Measurements from ENCODE around the gene GPATCH4.
"Not testable (repeated sequence)": the region's sequence is repeated elsewhere in the genome, so short reads cannot be mapped to it uniquely, and the experiment has no call there.

The GPATCH4 gene

DNA sequence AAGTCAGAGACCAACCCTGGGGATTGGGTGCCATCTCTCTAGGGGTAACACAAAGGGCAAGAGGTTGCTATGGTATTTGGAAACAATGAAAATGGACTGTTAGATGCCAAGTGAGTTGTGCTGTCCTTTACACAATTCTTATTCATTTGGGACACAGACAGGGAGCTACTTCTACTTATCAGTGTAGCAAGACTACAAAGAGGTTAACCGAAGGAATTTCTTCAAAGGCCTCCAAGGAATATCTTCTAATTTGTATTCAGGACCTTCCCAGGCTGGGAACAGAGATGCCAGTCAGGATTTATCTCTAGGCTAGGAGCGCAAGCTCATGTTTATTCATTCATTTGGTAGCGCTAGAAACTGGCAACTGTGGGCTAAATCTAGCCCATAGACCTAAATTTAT is 7.1 kb downstream of the GPATCH4 start:
- no peak for DNase-seq

DNA sequence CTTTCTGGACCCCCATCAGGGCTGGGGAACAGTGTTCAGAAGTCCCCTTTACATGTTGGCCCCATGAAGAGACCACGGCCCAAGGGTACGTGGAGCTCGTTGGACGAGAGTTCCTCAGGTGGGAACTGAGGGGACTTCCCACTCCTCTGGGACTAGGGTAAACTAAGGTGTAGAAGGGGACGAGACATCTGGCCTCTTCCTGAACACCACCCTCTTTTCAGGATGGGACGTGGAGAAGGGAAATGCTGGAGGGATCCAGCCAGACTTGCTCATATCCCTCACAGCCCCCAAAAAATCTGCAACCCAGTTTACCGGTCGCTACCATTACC is 7.7 kb downstream of the GPATCH4 start:
- DNase-seq = no peak

DNA sequence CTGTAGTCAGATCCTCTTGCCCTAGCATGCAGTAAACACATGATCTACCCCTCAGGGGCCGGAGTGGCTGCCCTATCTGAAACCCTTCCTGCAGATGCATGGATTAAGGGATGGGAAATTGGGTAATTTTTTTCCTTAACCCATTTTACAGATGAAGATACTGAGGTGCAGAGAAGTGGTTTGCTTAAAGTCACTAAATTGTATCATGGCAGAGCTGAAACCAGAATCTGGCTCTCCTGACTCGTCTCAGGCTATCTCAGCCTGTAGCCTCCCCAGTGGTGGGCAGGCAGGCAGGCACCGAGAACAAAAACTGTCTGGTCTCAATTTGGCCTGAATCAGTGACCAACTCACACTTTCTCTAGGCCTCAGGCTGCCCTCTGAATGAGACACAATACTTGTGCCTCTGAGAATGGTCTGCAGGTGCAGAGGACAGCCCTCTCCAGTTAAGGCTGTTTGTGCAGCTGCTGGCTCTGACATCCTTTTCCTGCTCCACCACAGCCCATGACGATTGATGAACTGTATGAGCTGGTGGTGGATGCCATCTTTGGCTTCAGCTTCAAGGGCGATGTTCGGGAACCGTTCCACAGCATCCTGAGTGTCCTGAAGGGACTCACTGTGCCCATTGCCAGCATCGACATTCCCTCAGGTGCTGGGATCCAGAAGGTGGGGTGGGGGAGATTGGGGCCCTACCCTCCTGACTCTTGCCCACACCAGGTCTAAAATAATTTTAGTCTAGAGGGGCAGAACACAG is 8.2 kb downstream of the GPATCH4 start:
- no peak for DNase-seq

DNA sequence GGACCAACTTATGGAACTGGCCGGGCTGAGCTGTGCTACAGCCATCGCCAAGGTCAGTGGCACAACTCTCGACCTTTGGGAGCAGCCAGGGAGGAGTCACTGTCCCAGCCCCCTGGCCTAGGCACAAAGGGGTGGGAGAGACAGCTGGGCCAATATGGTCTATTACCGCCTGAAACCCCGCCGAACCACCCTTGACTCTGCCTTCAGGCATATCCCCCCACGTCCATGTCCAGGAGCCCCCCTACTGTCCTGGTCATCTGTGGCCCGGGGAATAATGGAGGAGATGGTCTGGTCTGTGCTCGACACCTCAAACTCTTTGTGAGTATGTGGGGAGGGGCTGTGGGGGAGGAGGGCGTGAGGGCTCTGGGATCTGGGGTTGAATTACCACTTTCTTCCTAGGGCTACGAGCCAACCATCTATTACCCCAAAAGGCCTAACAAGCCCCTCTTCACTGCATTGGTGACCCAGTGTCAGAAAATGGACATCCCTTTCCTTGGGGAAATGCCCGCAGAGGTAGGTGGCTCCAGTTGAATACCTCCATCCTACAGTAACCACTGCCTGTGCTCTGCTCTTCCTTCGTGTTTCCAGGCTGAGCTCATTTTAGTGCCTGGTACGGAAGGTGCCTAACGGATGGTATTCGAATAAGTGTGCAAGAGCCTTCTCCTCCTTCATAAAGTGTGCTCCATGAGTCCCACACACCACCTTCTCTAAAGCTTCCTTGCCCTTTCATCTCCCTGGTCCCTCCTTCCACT is 8.9 kb downstream of the GPATCH4 start:
- DNase-seq = no peak

DNA sequence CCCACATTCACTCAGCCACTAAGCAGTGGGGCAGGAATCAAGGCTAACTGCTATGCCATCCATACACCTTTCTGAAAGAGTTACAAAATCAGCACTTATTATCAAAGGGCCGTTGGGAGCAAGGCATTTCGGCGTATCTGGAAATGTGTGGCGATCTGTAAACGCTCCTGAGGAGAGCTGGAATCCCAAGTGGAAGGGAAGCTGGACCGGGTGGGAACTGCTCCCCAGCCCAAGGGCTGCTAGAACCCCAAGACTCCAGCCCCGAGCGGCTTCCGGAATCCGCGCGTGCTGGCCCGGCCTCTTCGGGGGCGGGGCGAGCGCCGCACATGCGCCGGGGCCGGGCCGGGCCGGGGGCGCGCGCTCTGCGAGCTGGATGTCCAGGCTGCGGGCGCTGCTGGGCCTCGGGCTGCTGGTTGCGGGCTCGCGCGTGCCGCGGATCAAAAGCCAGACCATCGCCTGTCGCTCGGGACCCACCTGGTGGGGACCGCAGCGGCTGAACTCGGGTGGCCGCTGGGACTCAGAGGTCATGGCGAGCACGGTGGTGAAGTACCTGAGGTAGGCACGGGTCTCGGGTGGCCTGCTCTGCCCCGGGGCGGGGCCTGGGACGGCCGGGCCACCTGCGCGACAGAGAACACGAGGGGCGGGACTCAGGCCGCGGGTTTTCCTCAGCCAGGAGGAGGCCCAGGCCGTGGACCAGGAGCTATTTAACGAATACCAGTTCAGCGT is 9.7 kb downstream of the GPATCH4 start, which contains the start of gene NAXE:
Gene NAXE (plus strand): TSS at position 345 of the 726 bp plus-strand sequence. CDS start 29 bp downstream, at position 374.
- no peak for DNase-seq

DNA sequence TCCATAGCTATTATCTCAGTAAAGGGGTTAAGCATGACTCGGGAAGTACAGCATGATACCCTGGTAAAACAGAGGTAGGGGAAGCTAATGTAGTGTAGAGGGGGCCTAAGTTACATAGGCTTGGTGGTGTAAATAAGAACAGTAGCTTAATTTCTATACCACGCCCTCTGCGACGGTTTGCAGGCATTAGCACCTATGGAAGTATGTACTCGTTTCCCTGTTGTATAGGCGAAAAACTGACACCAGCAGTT is 10.2 kb downstream of the GPATCH4 start:
- no peak for DNase-seq

DNA sequence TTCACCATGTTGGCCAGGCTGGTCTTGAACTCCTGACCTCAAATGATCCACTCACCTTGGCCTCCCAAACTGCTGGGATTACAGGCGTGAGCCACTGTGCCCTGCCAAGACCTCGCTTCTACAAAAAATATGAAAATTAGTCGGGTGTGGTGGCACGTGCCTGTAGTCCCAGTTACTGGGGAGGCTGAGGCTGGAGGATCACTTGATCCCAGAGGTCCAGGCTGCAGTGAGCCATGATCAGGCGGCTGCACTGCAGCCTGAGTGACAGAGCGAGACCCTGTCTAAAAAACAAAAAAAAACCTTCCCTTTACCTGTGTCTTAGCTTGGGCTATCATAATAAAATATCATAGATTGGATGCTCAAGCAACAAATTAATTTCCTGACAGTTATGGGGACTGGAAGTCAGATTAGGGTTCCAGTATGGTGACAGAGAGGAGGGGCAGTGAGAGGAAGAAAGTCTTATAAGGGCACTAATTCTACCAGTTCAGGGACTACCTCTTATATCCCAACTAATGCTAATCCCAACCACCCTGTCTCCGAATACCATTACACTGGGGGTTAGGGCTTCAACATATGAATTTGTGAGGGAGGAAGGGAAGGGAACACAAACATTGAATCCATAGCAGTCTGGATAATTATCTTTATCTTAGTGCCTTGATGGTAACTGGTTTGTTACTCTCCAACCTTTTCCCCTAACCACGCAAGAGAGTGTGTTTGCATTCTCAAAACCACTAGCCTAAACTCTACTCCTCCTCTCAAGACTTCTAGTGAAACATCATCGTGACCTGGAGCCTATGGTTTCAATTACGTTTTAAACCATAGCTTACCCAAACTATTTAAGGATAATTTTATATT is 10.7 kb downstream of the GPATCH4 start:
- DNase-seq = no peak

DNA sequence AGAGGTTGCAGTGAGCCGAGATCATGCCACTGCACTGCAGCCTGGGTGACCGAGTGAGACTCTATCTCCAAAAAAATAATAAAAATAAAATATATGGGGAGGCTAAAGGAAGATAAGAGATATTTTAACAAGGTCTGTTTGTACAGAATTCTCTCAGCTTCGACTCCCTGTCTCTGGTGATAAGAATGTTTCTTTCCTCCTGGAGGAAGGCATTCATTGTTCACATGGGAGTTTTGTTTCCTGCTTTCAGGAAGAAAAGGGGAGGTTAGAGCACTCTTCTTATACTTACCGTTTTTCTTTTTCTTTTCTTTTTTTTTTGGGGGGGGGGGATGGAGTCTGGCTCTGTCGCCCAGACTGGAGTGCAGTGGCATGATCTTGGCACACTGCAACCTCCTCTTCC is 11.7 kb downstream of the GPATCH4 start:
- DNase-seq = no peak

DNA sequence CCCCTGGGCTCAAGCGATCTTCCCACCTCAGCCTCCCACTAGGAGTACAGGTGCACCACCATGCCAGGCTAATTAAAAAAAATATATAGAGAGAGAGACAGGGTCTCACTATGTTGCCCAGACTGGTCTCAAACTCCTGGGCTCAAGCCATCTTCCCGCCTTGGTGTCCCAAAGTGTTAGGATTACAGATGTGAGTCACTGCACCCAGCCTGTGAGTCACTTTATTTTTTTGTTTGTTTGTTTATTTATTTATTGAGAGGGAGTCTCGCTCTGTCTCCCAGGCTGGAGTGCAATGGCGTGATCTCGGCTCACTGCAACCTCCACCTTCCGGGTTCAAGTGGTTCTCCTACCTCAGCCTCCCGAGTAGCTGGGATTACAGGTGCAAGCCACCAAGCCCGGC is 13.4 kb downstream of the GPATCH4 start:
- not testable (repeated sequence) for DNase-seq

DNA sequence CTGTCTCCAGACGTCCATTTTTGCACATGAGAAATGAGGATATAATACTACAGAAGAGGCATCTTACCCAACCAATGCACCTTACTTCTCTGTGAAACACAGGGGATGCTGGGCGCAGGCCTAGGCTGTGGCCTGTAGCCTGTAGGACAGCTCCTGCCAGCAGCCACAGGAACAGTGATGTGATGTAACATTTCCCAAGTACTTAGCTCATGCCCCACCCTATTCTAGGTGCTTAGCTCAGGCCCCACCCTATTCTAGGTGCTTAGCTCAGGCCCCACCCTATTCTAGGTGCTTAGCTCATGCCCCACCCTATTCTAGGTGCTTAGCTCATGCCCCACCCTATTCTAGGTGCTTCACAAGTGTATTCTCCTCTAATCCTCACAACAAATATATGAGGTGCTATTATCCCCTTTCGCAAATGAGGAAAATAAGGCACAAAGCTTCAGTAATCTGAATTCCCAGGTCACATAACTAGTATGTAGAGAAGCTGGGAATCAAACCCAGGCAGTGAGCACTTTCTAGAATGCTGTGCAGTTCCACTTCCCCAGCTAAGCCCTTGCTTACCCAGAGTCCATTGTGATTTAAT is 14.3 kb downstream of the GPATCH4 start:
- no peak for DNase-seq

DNA sequence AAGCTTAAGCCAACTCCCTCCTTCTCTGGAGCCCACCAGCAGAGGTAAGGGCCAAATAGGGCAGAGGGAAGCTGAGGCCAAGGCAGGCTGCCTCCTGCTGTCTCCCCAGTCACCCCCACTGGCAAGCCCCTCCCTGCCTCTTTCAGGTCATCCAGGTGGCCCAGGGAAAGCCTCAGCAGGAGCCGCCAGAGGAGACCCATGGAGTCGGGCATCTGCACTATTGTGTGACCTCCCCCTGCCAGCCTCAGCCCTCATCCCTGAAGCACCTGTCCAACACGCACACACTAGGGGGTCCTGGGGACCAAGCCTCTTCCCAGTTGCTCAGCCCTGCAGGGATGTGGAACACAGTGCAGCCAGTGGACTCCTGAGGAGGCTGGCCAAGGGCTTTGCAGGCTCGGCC is 15.0 kb downstream of the GPATCH4 start:
- DNase-seq = no peak

DNA sequence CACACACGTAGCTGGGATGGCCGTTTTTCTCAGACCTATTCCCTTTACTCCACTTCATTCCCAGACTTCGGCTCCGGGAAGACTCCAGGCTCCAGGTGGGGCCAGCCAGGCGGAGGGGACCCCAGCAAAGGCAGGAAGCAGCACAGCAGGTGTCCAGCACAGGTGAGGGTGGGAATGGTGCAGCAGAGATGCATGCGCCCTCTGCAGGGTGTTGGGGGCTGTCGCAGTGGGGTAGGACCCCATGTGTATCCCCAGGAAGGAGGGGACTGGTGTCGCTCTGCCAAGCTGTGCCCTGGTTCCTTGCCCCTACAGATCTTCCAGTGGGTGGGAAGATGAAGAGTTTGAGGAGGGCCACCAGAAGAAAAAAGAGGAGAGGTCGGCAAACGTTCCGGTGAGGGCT is 16.5 kb downstream of the GPATCH4 start:
- no peak for DNase-seq

DNA sequence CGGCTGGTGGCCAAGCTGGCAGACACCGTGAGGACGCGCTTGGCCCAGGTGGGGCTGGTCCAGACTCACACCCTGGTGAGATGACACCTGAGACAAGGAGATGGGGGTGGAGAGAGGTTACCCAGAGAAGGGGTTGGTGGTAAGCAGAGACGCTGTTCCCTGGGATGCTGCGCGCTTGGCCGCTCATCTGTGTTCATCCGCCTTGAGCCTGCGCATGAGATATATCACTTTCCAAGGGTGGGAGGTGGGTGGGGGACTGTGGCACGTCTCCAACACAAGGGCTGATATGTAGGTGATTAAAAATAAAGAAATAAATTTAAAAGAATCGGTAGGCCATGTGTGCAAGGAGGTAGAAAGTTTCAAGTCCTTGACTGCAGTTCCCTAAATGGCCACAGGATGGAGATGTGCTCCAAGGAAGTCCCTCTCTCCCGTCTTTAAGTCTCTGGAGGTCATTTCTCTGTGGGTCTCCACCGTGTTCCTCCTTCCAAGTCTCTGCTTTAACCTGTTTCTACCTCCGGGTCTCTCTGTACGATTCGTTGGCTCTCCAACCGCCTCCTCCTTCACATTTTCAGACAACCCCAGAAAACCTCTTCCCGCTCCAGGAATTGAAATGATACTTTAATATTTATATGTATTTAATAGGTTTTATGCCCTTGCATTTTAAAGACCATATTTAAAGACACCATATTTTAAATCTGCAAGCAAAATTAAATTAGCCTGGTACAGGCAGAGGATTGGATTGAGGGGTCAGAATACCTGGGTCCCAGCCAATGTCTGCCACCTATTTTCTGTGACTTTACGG is 17.3 kb downstream of the GPATCH4 start:
- DNase-seq = no peak

DNA sequence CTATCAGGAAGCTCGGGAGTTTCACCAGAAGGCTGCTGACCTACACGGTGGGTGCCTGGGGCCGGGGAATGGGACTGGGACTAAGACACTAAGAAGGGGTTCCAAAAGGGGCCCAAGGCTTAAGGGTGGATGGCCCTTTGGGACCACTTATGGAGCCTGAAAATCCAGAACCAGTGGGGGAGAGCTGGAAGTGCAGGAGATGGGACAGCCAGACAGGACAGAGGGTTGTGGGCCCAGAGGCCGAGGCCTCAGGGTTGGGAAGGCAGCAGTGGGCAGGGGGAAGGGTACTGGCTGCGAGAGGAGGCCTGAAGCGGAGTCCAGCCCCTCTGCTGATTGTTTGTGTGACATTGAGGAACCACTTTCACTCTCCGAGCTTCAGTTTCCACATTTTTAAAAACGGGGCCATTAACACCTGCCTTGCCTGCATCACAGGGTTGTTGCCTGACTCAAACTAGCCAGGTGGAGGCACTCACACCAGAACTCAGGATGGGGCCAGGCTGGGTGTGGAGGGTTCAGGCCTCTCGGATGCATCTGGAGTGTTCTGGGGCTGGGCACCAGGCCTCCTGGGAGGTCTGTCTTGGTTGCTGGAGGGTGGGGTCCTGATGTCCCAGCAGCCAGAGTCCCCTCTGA is 18.8 kb downstream of the GPATCH4 start:
- DNase-seq = no peak

DNA sequence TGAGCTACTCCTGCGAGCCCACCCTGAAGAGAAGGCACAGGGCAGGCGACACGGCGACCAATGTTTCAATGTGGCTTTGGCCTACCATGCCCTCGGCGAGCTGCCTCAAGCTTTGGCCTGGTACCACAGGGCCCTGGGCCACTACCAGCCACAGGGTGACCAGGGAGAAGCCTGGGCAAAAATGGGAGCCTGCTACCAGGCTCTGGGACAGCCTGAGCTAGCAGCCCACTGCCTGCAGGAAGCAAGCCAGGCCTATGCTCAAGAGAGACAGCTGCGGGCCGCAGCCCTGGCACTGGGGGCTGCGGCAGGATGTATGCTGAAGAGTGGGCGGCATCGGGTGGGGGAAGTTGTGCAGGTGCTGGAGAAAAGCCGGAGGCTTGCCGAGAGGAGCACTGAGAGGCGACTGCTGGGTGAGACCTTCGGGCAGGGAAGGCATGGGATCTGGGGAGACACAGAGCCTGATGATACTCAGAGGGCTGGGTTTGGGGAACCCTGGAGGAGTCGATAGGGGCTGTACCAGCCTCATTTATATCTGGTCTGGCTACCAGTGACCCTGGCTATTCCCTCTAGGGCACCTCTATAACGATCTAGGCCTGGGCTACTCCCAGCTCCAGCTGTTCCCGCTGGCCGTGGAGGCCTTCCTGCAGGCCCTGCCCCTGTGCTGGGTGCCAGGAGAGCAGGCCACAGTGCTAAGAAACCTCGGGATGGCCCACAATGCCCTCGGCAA is 19.5 kb downstream of the GPATCH4 start:
- DNase-seq = no peak

DNA sequence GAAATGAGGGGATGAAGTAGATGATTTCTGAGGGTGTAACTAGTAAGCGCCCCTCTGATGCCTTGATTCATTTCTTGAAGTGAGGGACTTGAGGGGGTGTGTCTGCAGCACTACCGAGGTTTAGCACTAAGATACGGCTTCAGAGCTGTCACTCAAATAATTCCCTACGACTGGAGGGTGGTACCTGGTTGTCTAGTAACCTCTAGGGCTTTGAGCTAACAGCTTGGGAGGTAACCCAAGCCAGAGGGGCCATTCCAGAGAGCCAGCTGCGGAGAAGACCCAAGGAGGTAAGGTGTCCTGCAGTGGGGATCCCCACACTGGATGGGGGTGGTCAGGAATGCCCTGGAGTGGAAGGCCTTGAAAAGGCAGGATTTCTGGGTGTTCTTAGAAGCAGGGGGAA is 21.8 kb downstream of the GPATCH4 start, which contains the start of gene TTC24:
Gene TTC24 (plus strand): TSS at position 252 of the 400 bp plus-strand sequence. CDS start 1,642 bp downstream, outside the sequence.
- no peak for DNase-seq

DNA sequence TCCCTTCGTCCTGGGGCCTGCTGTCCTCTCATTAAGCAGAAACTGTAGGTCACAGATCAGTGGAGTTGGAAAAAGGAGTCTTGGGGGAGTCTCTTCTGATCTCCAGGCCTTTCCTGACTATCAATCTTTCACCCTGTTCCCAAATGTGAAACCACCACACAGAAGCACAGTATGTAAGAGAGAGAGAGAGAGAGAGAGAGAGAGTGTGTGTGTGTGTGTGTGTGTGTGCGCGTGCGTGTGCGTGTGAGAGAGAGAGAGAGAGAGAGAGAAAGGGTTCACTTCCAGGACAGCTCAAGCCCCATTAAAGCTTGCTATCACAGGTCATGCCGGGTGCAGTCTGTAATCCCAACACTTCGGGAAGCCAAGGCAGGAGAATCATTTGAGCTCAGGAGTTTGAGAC is 23.2 kb downstream of the GPATCH4 start:
- DNase-seq = no peak

DNA sequence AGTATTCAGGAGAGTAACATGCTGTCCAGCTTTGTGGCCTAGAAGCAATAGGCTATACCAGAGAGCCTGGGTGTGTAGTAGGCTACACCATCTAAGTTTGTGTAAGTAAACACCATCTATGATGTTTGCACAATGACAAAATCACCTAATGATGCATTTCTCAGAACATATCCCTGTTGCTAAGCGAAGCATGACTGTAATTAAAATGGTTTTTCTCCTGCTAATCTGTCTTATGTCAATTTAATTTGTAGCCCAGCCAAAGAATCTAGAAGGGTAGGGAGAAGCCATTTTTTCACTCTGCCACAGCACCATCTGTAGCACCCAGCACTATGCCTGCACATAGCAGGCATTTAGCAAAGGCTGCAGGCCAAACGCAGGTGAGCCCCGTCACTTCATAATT is 23.7 kb downstream of the GPATCH4 start:
- DNase-seq = no peak

DNA sequence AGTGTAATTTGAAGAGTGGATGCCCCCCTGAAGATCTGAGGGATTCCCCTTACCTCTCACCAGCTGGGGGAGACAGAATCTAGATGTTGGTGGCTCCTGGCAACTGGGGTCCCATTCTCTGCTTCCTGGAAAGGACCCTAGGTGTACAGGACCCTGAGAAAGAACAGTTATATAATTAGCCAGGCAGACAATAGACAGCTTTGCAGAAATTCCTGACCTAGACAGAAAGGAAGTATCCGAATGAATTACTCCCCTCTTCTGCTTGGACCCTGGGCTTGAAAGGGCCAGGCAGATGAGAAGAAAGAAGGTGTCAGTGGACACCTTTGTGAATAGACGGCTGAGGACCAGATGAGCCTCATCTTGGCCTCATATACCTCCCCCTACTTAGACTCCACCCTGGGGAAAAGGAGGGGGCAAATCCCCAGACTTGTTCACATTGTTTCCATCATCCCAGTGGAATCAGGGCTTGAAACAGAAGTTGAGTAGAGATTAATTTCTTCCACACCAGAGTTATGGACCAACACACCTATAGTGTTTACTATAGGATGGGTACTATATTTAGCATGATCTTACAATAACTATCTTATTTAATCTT is 27.1 kb downstream of the GPATCH4 start:
- no peak for DNase-seq

DNA sequence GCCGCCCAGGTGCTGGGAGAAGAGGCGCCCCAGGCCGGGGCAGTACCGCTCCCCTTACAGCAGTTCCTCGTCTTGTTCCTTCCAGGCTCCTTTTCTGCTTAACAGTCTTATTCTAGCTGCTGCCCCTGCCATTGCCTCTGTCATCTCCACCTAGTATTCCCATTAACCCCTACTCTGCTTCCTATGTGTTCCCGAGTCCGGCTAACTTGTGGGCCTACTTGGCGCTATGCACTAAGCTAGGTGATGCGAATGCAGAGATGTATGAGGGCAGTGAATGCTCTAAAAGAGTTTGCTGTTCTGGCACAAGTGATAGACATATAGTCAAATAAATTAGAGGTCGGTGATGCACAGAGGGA is 28.6 kb downstream of the GPATCH4 start:
- DNase-seq = no peak
